Osteocyte (in vitro differentiated cells): ENCODE results near the gene SEMA4A. TPM values are rescaled to one million over a fixed set of nuclear protein-coding genes. Genes with fewer than 3 reads are reported as not detected.

Experiments
- DNase-seq: peaks from one replicate; pipeline ENCODE4 v3.0.0; 2021; ENCODE audit warnings: mixed read lengths; ENCODE audit not compliant: unreplicated experiment; ENCODE audit errors: extremely low spot score
- H3K27ac Mint-ChIP-seq: one replicate; pipeline ENCODE4 v1.8.0; 2021; ENCODE audit warnings: mild to moderate bottlenecking, mixed read lengths; ENCODE audit not compliant: unreplicated experiment
- H3K27me3 Mint-ChIP-seq: one replicate; pipeline ENCODE4 v1.8.0; 2021; ENCODE audit warnings: mixed read lengths; ENCODE audit not compliant: unreplicated experiment
- H3K36me3 Mint-ChIP-seq: one replicate; pipeline ENCODE4 v1.8.0; 2021; ENCODE audit warnings: mixed read lengths; ENCODE audit not compliant: unreplicated experiment
- H3K4me1 Mint-ChIP-seq: one replicate; pipeline ENCODE4 v1.8.0; 2021; ENCODE audit warnings: mixed read lengths; ENCODE audit not compliant: unreplicated experiment
- H3K4me3 Mint-ChIP-seq: one replicate; pipeline ENCODE4 v1.8.0; 2021; ENCODE audit warnings: mild to moderate bottlenecking, moderate library complexity, mixed read lengths; ENCODE audit not compliant: unreplicated experiment
- H3K9me3 Mint-ChIP-seq: one replicate; pipeline ENCODE4 v1.8.0; 2021; ENCODE audit warnings: mixed read lengths; ENCODE audit not compliant: unreplicated experiment
- total RNA-seq: library from RNA; stranded (reverse); gene quantifications from 2 replicates; pipeline ENCODE4 v1.2.1, GENCODE V29; 2021
- TF ChIP-seq, protein P1 (sequence below): fragments of 200-600 bp; sonication (generic); IDR thresholded peaks from 2 replicates; pipeline ENCODE4 v1.5.0; 2021; ENCODE audit warnings: antibody characterized with exemption, mild to moderate bottlenecking, moderate library complexity

SEMA4A gene
- total RNA-seq, 1 donor from 2014 or later = 1.8 TPM

- Mint-ChIP-seq H3K4me1 (peaks cover 9% of the 10 kb centered on the region), H3K9me3 (no peaks in the 10 kb centered on the region), H3K36me3 (peaks cover 24% of the 10 kb centered on the region), H3K27me3 (no peaks in the 10 kb centered on the region), H3K4me3 (no peak overlapping the region), H3K27ac (no peak overlapping the region)
- TF ChIP-seq, protein P1, sequence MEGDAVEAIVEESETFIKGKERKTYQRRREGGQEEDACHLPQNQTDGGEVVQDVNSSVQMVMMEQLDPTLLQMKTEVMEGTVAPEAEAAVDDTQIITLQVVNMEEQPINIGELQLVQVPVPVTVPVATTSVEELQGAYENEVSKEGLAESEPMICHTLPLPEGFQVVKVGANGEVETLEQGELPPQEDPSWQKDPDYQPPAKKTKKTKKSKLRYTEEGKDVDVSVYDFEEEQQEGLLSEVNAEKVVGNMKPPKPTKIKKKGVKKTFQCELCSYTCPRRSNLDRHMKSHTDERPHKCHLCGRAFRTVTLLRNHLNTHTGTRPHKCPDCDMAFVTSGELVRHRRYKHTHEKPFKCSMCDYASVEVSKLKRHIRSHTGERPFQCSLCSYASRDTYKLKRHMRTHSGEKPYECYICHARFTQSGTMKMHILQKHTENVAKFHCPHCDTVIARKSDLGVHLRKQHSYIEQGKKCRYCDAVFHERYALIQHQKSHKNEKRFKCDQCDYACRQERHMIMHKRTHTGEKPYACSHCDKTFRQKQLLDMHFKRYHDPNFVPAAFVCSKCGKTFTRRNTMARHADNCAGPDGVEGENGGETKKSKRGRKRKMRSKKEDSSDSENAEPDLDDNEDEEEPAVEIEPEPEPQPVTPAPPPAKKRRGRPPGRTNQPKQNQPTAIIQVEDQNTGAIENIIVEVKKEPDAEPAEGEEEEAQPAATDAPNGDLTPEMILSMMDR = no peak
- no peak for DNase-seq
Observed at GRCh38 chr1:156226782-156227181, 73.4 kb downstream of the SEMA4A start.

Other genes with a start within 250 kb of the SEMA4A start
- gene RIT1, start 242.2 kb upstream of the SEMA4A start, total RNA-seq = 43.1 and 45.6 TPM in 2 replicates
- 48.8 and 53.7 TPM in 2 replicates for gene KHDC4, start 219.2 kb upstream of the SEMA4A start, total RNA-seq
- not detected in 2 replicates for gene RXFP4, start 211.9 kb upstream of the SEMA4A start, total RNA-seq
- gene ARHGEF2, start 175.0 kb upstream of the SEMA4A start, total RNA-seq = 199 and 201 TPM in 2 replicates
- 283 and 284 TPM in 2 replicates for gene SSR2, start 132.6 kb upstream of the SEMA4A start, total RNA-seq
- 36.4 and 36.9 TPM in 2 replicates for gene UBQLN4, start 99.8 kb upstream of the SEMA4A start, total RNA-seq
- 56.2 and 59.9 TPM in 2 replicates for gene LAMTOR2, start 98.8 kb upstream of the SEMA4A start, total RNA-seq
- gene RAB25, start 92.4 kb upstream of the SEMA4A start, total RNA-seq = not detected in 2 replicates
- gene MEX3A, start 71.1 kb upstream of the SEMA4A start, total RNA-seq = 19.8 and 20.7 TPM in 2 replicates
- 733 and 792 TPM in 2 replicates for gene LMNA, start 38.9 kb upstream of the SEMA4A start, total RNA-seq
- 20.2 and 23.4 TPM in 2 replicates for gene SLC25A44, start 40.5 kb downstream of the SEMA4A start, total RNA-seq
- 54.1 and 57.0 TPM in 2 replicates for gene PMF1, start 59.4 kb downstream of the SEMA4A start, total RNA-seq
- gene BGLAP, start 88.6 kb downstream of the SEMA4A start, total RNA-seq = 0.52 TPM in 1 of 2 replicates, not detected in the other
- 12.0 and 12.5 TPM in 2 replicates for gene PAQR6, start 94.5 kb downstream of the SEMA4A start, total RNA-seq
- 75.8 and 78.1 TPM in 2 replicates for gene SMG5, start 129.2 kb downstream of the SEMA4A start, total RNA-seq
- gene TMEM79, start 130.7 kb downstream of the SEMA4A start, total RNA-seq = 2.6 and 3.3 TPM in 2 replicates
- gene GLMP, start 142.1 kb downstream of the SEMA4A start, total RNA-seq = 77.1 and 86.4 TPM in 2 replicates
- not detected in 2 replicates for gene VHLL, start 145.7 kb downstream of the SEMA4A start, total RNA-seq
- gene CCT3, start 184.7 kb downstream of the SEMA4A start, total RNA-seq = 192 and 193 TPM in 2 replicates
- not detected in 2 replicates for gene TSACC, start 184.9 kb downstream of the SEMA4A start, total RNA-seq
- gene RHBG, start 215.6 kb downstream of the SEMA4A start, total RNA-seq = not detected in 2 replicates